HG03575 (cell line): ENCODE measurements around the gene NBEA.

ENCODE experiments used
- ATAC-seq: cut with Tn5 transposase; IDR thresholded peaks from one replicate; pipeline ENCODE4 v1.9.1; 2021; ENCODE audit not compliant: unreplicated experiment, insufficient number of reproducible peaks, low FRiP score; ENCODE audit errors: extremely low read depth

NBEA gene

DNA sequence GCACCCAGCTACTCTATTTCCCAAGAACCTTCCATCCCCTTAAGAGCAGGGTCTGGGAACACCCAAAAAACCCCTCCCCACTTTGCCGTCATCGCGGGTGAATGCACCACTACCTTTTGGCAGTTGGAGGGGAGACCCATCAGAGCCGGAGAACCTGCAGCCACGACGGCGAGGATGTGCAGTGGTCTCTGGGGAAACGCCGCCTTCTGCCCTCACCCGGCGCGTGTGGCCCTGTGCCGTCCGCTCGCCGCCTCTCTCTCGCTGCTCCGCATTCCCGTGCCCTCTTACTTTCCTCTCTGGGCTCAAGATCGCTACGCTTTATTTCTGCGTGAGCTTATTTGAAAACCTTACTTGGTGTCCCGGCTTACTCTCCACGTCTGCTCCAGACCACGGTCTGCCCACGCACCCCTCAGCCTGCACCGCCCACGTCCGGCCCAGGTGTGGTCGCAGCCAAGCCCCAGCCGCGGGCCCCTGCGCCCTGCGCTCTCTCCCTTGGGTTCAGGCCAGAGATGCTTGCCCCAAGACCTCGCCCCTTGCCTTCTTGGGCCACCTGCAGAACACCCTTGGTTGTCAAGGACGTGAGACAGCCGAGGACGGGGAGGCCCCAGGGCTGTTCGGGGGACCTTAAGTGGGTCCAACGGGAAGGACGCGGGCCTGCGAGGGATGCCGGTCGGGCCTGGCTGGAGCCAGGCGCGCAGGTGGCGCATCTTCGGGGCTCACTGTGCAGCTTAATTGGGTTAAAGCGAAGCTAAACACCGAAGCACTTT, 536.4 kb downstream of the NBEA start:
- no peak for ATAC-seq

- ATAC-seq = no peak
These were observed 537.0 kb downstream of the NBEA start for GRCh38 chr13:35479038-35479492.

GRCh38 chr13:35479706-35480105, 537.6 kb downstream of the NBEA start:
- ATAC-seq = no peak

GRCh38 chr13:35480346-35480745, 538.3 kb downstream of the NBEA start:
- ATAC-seq = no peak

DNA sequence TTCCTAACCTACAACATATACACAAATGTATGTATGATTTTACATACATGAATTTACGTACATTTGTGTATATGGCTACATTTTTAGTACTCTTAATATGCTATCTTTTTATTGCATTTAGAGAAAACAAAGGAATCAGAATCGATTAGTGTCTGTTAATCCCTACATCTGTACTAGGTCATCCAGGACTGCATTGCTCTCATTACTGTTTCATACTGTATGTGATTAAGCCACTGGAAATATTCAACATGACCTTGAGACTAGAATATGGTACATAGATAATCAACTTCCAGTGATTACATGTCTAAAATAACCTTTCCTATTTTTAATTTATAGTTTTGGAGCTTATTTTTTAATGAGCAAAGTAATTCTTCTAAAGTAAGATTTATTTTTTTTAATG, 539.7 kb downstream of the NBEA start:
- ATAC-seq = no peak

GRCh38 chr13:35482527-35482926, 540.5 kb downstream of the NBEA start:
- ATAC-seq = no peak

DNA sequence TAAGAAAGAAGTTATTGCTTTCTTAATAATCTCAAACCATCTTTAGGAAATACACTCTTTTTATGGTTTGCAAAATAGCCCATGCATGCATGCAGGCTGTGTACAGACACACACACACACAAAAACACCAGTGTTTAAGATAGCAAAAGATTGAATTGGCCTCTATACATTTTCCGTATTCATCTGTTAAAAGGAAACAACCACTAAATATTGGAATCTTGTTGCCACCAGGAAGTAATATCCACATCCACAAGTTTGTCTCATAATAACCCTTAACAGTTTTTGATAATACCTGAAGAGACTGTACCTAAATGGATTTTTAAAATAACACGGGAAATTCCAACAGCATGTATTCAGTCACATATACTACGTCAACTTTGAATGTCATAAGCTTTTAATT, 541.7 kb downstream of the NBEA start:
- no peak for ATAC-seq

DNA sequence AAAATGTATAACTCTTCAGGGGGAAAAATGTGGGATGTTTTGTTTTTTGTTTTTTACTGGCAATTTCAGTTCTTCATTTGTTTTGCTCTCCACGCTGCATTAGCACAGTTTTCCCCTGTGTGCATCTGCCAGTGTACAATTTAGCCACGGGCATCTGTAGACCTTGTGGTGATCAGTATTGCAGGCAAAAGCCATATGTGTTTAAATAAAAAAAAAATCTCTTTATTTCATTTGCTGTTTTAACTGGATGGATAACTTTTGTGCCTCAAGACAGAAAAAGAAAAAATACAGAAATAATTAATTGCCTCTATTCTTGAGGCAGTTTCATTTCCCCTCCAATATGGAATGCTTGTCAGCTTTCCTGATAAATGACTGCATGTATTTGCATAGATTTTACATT, 542.3 kb downstream of the NBEA start:
- ATAC-seq = no peak

DNA sequence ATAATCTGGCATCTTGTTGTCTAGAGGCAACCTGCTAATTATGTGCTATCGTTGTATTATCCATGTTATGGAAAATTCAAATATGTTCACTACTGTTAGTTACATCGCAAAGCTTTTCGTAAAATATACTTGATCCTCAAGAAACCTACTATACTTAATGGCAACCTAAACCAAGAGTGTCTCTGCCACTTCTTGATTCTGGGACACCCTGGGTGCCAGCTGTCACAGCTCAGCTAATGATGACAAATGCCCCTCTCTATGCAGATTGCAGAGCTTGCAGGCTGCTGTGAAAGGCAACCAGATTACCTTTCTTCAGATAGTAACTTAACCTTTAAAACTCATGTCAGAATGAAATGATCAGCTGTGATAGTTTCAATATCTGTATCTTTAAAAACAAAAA, 543.4 kb downstream of the NBEA start:
- ATAC-seq = no peak

GRCh38 chr13:35489050-35489449, 547.0 kb downstream of the NBEA start:
- no peak for ATAC-seq

- no peak for ATAC-seq
These were observed 553.9 kb downstream of the NBEA start for GRCh38 chr13:35496006-35496405.

- no peak for ATAC-seq
These were observed 554.8 kb downstream of the NBEA start for GRCh38 chr13:35496761-35497386.

DNA sequence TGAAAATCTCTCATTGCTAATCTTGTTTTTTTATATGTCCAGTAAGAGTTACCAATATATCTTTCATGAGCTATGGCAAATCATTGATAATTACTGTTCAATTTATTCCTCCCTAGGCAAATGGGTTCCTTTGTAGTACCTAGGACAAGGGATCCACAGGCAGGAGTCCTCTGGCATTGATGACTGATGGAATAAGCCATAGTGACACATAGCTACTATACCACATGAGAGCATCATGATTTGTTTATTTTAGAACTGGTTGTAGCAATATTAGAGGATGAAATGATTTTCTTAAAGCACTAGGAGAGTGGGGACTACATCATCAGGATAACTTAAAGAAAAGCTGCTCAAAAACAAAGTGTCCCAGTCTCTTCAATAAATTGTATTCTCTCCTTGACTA, 556.2 kb downstream of the NBEA start:
- ATAC-seq = no peak

- ATAC-seq = no peak
These were observed 557.2 kb downstream of the NBEA start for GRCh38 chr13:35499196-35499662.

GRCh38 chr13:35499676-35500075, 557.6 kb downstream of the NBEA start:
- ATAC-seq = no peak

DNA sequence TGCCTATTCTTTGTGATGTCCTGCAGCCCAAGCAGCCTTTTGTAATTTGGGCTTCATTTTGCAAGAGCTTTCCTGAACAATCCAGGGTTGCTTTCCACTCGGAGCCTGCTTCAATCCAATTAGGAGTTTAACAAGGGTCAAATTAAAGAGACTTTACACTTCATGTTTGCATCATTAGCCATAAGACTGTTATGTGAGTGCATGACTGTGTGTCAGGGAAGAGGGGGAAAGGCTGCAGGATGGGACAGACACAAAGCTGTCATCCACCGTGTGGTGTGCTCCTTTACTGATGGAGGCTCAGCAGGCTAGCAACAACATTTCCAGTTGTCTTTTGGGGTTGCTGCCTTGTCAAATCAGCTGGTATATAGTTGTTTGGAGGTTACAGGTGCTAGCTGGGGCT, 558.1 kb downstream of the NBEA start:
- ATAC-seq = no peak

DNA sequence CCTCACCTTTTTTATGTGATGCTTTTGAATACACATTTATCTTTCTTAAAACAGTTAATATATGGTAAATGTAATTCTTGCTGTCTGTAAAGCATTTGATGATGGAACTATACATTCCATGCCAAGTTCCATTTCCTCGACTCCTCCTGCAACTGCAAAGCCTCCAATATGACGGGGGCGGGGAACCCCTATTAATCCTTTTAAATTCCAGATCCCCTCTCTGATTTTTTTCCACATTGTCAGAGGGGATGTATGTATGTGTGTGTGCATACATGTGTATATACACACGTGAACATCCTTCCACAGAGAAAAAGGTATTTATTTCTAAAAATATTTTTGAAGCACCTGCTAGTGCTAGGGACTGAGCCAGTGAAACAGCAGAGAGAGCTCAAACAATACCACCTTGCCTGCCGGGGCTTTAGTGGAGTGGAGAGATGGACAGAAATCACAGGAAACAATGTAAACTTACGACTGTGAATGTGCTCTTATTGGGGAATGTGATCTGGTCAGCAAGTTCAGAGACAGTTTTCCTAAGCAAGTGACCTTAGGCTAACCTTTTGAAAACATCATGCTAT, 559.7 kb downstream of the NBEA start:
- ATAC-seq = no peak

DNA sequence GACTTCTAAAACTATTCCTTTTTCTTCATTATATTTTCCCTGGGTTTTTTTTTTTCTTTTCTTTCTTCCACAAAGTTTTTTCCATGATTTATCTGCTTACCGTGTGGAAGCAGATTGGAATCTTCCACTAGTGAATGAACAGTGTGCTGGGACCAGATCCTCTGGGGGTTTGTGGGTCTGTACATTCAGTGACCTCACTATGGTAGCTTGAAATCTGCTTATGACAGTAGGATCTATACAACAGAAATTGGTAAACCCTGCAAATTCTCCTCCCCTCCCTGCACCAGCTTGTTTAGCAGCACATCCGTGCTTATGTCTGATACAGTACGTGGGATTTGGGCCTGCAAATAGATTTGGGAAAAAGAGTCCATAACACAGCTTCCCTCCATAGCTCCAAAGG, 560.4 kb downstream of the NBEA start:
- no peak for ATAC-seq

DNA sequence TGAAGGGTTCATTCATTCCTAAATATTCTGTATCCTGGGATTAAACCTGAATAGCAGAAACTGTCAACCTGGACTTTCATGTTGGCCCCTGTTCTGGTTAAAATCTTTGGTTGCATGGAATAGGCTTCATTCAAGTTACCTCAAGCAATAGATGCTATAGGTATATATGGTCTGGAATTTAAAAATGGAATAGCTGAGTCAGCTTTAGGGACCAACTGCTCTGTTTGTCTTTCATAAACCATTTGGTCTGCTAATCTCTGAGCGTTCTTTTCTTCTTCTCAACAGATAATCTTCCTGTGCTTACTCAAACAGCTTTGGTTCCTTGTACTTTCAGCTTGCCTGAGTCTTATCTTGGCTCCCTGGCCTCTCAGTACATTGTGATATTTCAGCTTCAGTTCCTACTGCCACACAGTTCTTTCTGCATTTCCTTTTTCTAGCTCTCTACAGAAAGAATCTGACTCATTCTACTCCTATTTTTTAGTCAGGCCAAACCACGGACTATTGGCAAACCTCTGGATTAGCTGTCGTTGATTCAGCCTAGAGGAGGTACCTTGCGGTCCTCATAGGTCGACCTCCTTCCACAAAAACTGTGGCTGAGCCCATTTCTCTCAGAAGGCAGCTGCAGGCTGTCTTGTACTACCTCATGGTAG, 570.3 kb downstream of the NBEA start:
- ATAC-seq = no peak

GRCh38 chr13:35514061-35514477, 572.0 kb downstream of the NBEA start:
- ATAC-seq = no peak
